ENCODE results near the gene EHMT1.

EHMT1 gene

DNA sequence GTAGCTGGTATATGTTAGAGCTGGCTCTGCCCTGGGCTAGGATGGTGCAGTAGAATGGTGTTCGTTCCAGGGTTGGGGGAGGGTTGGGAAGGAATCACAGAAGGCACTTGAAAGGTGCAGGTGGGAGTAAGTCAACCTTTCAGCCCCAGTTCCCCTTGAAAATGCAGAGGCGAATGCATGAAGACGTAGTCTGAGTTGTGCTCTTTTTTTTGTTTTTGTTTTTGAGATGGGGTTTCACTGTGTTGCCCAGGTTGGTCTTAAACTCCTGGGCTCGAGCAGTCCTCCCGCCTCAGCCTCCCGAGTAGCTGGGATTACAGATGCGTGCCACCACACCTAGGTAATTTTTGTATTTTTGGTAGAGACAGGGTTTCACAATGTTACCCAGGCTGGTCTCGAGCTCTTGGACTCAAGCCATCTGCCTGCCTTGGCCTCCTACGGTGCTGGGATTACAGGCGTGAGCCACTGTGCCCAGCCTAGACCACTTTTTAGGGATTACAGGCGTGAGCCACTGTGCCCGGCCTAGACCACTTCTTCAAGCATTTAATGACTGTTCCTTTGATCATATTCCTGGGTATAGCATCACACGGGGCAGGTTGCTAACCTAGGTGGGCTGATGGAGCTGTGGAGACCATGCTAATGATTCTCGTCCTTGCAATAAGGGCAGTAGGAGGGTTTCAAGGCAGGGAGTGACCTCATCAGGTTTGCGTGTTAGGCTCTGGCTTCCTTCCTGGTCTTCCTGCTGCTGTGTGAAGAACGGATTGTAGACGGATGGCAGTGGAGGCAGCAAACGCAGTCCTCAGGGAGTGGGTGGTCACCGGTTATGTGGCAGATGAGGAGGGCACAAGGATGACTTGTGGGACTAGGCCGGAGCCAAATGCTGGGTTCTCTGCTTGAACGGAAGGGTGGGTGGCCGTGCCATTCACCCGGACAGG is 13.7 kb downstream of the EHMT1 start:
- H4K20me1 ChIP-seq (ENCODE audit: insufficient read depth, low read length): no peaks in the 10 kb centered on the region
- no peaks in the 10 kb centered on the region for H3K36me3 ChIP-seq (replicated peaks; ENCODE audit: insufficient read depth, low read length)

DNA sequence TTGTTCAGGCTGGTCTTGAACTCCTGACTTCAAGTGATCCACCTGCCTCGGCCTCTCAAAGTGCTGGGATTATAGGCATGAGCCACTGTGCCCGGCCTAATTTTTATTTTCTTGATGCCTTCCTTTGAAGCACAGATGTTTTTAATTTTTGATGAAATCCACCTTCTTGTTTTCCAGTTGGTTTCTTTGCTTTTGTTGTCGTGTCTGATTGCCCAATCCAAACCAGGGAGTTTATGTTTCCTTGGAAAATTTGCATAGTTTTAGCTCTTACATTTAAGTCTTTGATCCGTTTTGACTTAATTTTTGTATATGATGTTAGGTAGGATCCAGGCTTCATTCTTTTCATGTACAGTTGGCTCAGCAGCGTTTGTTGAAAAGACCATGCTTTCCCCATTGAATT is 15.2 kb downstream of the EHMT1 start:
- H3K9me3 ChIP-seq (replicated peaks; ENCODE audit: insufficient read depth, low read length): no peaks in the 10 kb centered on the region
- H3K27me3 ChIP-seq (replicated peaks; ENCODE audit: insufficient read depth, low read length): no peaks in the 10 kb centered on the region
- no peak overlapping the region for H3K27ac ChIP-seq (ENCODE audit: low read length)
- no peak for DNase-seq
- TF ChIP-seq EZH2phosphoT487 (IDR thresholded peaks at IDR 0.05; ENCODE audit: low read length) (no peak), EZH2 (optimal IDR thresholded peaks at IDR 0.05; ENCODE audit: low read depth, low read length) (no peak)
- TF ChIP-seq, protein P1, sequence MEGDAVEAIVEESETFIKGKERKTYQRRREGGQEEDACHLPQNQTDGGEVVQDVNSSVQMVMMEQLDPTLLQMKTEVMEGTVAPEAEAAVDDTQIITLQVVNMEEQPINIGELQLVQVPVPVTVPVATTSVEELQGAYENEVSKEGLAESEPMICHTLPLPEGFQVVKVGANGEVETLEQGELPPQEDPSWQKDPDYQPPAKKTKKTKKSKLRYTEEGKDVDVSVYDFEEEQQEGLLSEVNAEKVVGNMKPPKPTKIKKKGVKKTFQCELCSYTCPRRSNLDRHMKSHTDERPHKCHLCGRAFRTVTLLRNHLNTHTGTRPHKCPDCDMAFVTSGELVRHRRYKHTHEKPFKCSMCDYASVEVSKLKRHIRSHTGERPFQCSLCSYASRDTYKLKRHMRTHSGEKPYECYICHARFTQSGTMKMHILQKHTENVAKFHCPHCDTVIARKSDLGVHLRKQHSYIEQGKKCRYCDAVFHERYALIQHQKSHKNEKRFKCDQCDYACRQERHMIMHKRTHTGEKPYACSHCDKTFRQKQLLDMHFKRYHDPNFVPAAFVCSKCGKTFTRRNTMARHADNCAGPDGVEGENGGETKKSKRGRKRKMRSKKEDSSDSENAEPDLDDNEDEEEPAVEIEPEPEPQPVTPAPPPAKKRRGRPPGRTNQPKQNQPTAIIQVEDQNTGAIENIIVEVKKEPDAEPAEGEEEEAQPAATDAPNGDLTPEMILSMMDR (IDR thresholded peaks at IDR 0.05; ENCODE audit: low read length): no peak
- H3K79me2 ChIP-seq (ENCODE audit: low read length): peaks cover 93% of the 10 kb centered on the region
- no peaks in the 10 kb centered on the region for H3K9me2 ChIP-seq (replicated peaks; ENCODE audit: insufficient read depth, low read length)
- no peak overlapping the region for H3K4me3 ChIP-seq (ENCODE audit: low read length)
- no peak overlapping the region for H3K9ac ChIP-seq (ENCODE audit: low read length)
- peaks cover 6% of the 10 kb centered on the region; the same call in 1 of the 2 replicates for H3K4me1 ChIP-seq (ENCODE audit: low read length)
- no peak overlapping the region for H3K4me2 ChIP-seq (ENCODE audit: low read depth, low read length)
- H4K20me1 ChIP-seq (ENCODE audit: insufficient read depth, low read length): no peaks in the 10 kb centered on the region
- H3F3A ChIP-seq (ENCODE audit: insufficient read depth, low read length): peaks cover 3% of the 10 kb centered on the region; the same call in 1 of the 2 replicates
- no peak overlapping the region for H2AFZ ChIP-seq (ENCODE audit: low read length)
- no peaks in the 10 kb centered on the region for H3K36me3 ChIP-seq (replicated peaks; ENCODE audit: insufficient read depth, low read length)

More for the DNA sequence above, 13.7 kb downstream of the EHMT1 start:
- H3K27me3 ChIP-seq (replicated peaks; ENCODE audit: insufficient read depth, low read length): no peaks in the 10 kb centered on the region
- H3F3A ChIP-seq (ENCODE audit: insufficient read depth, low read length): no peaks in the 10 kb centered on the region; the same call in 1 of the 2 replicates
- H3K4me2 ChIP-seq (ENCODE audit: low read depth, low read length): no peak overlapping the region
- no peak overlapping the region for H3K4me3 ChIP-seq (ENCODE audit: low read length)
- H3K79me2 ChIP-seq (ENCODE audit: low read length): peaks cover 93% of the 10 kb centered on the region
- H3K27ac ChIP-seq (ENCODE audit: low read length): no peak overlapping the region
- H3K9me2 ChIP-seq (replicated peaks; ENCODE audit: insufficient read depth, low read length): no peaks in the 10 kb centered on the region
- no peak for DNase-seq
- H2AFZ ChIP-seq (ENCODE audit: low read length): no peak overlapping the region
- no peaks in the 10 kb centered on the region for H3K9me3 ChIP-seq (replicated peaks; ENCODE audit: insufficient read depth, low read length)
- H3K9ac ChIP-seq (ENCODE audit: low read length): no peak overlapping the region
- H3K4me1 ChIP-seq (ENCODE audit: low read length): no peaks in the 10 kb centered on the region; the same call in 1 of the 2 replicates
- TF ChIP-seq, protein P1 (IDR thresholded peaks at IDR 0.05; ENCODE audit: low read length): no peak
- TF ChIP-seq EZH2 (optimal IDR thresholded peaks at IDR 0.05; ENCODE audit: low read depth, low read length) (no peak), EZH2phosphoT487 (IDR thresholded peaks at IDR 0.05; ENCODE audit: low read length) (no peak)

DNA sequence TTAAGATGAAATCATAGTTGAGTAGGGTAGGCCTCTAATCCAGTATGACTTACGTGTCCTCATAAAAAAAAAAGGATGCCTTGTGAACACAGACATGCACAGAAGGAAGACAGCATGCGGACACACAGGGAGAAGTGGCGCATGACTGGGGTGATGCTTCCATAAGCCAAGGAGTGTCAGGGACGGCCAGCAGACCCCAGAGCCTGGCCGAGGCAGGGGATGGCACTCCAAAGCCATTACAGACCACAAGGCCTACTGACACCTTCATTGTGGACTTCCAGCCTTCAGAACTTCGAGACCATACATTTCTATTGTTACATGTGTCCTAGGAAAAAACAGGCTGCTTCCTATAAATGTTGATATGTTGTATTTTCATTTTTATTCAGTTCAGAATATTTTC is 19.9 kb downstream of the EHMT1 start:
- Histone ChIP-seq H2AFZ (ENCODE audit: low read length) (no peak overlapping the region), H3K79me2 (ENCODE audit: low read length) (peaks cover 92% of the 10 kb centered on the region), H3K27ac (ENCODE audit: low read length) (peak overlapping the region; percentile 26; the same call in 1 of the 2 replicates), H3K9me3 (replicated peaks; ENCODE audit: insufficient read depth, low read length) (no peaks in the 10 kb centered on the region), H3K4me1 (ENCODE audit: low read length) (peaks cover 6% of the 10 kb centered on the region; the same call in 1 of the 2 replicates), H3K4me3 (ENCODE audit: low read length) (peak overlapping the region; percentile 46; the same call in 1 of the 2 replicates), H3K4me2 (ENCODE audit: low read depth, low read length) (peak overlapping the region; percentile 47), H3K27me3 (replicated peaks; ENCODE audit: insufficient read depth, low read length) (no peaks in the 10 kb centered on the region), H4K20me1 (ENCODE audit: insufficient read depth, low read length) (no peaks in the 10 kb centered on the region; the same call in 1 of the 2 replicates), H3K9ac (ENCODE audit: low read length) (peak overlapping the region; percentile 43; the same call in 1 of the 2 replicates), H3K9me2 (replicated peaks; ENCODE audit: insufficient read depth, low read length) (no peaks in the 10 kb centered on the region), H3F3A (ENCODE audit: insufficient read depth, low read length) (peaks cover 4% of the 10 kb centered on the region; the same call in 1 of the 2 replicates), H3K36me3 (replicated peaks; ENCODE audit: insufficient read depth, low read length) (no peaks in the 10 kb centered on the region)
- DNase-seq: no peak
- TF ChIP-seq EZH2phosphoT487 (IDR thresholded peaks at IDR 0.05; ENCODE audit: low read length): no peak
- no peak for TF ChIP-seq EZH2 (optimal IDR thresholded peaks at IDR 0.05; ENCODE audit: low read depth, low read length)
- TF ChIP-seq, protein P1 (IDR thresholded peaks at IDR 0.05; ENCODE audit: low read length): no peak

Measured in MM.1S (cell line).